HepG2 (cell line): ENCODE measurements around the gene ATP8A2.

Experiments used
- DR1 ChIP-seq: sonication (generic); formaldehyde crosslinking; IDR thresholded peaks from 2 replicates; pipeline ENCODE4 v1.8.0; 2021; ENCODE audit warnings: mild to moderate bottlenecking, missing genetic modification reagents, inconsistent platforms
- FOXA1 ChIP-seq, 2 experiments: fragments of 450-650 bp in 1 of 2; sonication (generic) in 1 of 2; formaldehyde crosslinking in 1 of 2; IDR thresholded peaks; 2 replicates each; pipeline versions ENCODE4 v1.4.0 to v1.6.1; 2016 to 2020; ENCODE audit warnings: missing genetic modification reagents in 1 of 2
- MTA3 ChIP-seq: sonication (generic); formaldehyde crosslinking; IDR thresholded peaks from 2 replicates; pipeline ENCODE4 v1.4.0; 2020; ENCODE audit warnings: missing genetic modification reagents
- POLR2AphosphoS5 ChIP-seq: IDR thresholded peaks from 2 replicates; pipeline ENCODE4 v1.6.1; 2012; ENCODE audit warnings: low read depth, low read length
- ZNF274 ChIP-seq: sonication (generic); formaldehyde crosslinking; IDR thresholded peaks from 2 replicates; pipeline ENCODE4 v1.5.1; 2020; ENCODE audit warnings: mild to moderate bottlenecking, missing genetic modification reagents
- ZNF563 ChIP-seq: sonication (generic); formaldehyde crosslinking; IDR thresholded peaks from 2 replicates; pipeline ENCODE4 v1.8.0; 2022; ENCODE audit warnings: mild to moderate bottlenecking, moderate library complexity, missing genetic modification reagents
- ZNF839 ChIP-seq: sonication (generic); formaldehyde crosslinking; IDR thresholded peaks from 2 replicates; pipeline ENCODE4 v1.4.0; 2020; ENCODE audit warnings: missing genetic modification reagents, mild to moderate bottlenecking, borderline replicate concordance
- TF ChIP-seq, protein P1 (sequence below): sonication (generic); formaldehyde crosslinking; IDR thresholded peaks from 2 replicates; pipeline ENCODE4 v1.8.1; 2022; ENCODE audit warnings: low read depth, mild to moderate bottlenecking, missing genetic modification reagents
- TF ChIP-seq, protein P2 (sequence below), 2 experiments: IDR thresholded peaks; 2 replicates each; pipeline ENCODE4 v1.6.1; 2011 to 2012; ENCODE audit warnings: low read length in 2 of 2, borderline replicate concordance in 1 of 2, low read depth in 1 of 2, mild to moderate bottlenecking in 1 of 2, moderate library complexity in 1 of 2
- TF ChIP-seq, protein P3 (sequence below): sonication (generic); formaldehyde crosslinking; IDR thresholded peaks from 2 replicates; pipeline ENCODE4 v1.5.0; 2020; ENCODE audit warnings: mild to moderate bottlenecking, missing genetic modification reagents, moderate library complexity

DNA sequence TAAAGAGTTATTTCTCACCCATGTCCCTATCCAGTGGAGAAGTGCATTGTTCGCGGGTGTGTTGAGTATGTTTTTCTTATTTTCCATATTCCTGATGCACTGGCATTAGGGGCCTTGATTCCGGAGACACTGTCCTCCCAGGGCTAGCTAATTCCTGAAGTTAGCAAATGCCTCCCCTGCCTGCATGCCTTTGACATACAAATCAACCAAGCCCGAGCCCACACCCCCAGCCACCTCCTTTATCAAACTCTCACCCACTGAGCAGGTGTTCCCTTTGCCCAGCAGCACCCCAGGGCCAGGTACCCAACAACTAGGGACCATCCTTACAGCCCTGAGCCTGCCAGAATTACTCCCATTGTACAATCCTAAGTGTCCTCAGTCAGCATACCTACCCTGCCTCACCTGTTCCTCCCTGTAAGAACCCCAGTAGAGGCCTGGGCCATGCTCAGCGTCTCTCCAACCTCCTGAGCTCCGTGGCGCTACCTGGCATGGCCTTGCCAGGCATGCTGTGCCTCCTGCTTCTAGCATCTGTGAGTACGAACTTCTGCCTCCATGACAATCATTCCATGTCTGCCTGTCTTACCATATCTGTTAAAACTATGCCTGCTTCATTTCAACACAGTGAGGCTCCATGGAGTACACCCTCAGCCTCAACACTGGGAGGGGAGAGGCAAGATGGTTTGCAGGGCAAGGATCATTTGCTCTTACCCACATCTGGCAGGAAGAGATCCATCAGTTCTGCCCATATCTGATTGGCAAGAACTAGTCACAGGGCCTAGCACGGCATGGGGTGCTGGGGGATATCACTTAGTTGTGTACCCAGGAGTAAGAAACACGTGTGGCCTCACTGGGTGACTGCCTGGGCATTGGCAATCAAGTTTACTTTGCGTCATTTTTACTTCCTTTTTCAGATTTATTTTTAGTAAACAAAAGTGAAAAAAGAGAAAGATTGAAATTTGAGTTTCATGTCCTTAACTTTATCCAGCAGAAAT lies 476.2 kb downstream of the ATP8A2 start:
- TF ChIP-seq, protein P1, sequence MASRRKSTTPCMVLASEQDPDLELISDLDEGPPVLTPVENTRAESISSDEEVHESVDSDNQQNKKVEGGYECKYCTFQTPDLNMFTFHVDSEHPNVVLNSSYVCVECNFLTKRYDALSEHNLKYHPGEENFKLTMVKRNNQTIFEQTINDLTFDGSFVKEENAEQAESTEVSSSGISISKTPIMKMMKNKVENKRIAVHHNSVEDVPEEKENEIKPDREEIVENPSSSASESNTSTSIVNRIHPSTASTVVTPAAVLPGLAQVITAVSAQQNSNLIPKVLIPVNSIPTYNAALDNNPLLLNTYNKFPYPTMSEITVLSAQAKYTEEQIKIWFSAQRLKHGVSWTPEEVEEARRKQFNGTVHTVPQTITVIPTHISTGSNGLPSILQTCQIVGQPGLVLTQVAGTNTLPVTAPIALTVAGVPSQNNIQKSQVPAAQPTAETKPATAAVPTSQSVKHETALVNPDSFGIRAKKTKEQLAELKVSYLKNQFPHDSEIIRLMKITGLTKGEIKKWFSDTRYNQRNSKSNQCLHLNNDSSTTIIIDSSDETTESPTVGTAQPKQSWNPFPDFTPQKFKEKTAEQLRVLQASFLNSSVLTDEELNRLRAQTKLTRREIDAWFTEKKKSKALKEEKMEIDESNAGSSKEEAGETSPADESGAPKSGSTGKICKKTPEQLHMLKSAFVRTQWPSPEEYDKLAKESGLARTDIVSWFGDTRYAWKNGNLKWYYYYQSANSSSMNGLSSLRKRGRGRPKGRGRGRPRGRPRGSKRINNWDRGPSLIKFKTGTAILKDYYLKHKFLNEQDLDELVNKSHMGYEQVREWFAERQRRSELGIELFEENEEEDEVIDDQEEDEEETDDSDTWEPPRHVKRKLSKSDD, result no peak
- TF ChIP-seq ZNF839 (CRISPR knock-in tag), result no peak
- TF ChIP-seq, protein P2, sequence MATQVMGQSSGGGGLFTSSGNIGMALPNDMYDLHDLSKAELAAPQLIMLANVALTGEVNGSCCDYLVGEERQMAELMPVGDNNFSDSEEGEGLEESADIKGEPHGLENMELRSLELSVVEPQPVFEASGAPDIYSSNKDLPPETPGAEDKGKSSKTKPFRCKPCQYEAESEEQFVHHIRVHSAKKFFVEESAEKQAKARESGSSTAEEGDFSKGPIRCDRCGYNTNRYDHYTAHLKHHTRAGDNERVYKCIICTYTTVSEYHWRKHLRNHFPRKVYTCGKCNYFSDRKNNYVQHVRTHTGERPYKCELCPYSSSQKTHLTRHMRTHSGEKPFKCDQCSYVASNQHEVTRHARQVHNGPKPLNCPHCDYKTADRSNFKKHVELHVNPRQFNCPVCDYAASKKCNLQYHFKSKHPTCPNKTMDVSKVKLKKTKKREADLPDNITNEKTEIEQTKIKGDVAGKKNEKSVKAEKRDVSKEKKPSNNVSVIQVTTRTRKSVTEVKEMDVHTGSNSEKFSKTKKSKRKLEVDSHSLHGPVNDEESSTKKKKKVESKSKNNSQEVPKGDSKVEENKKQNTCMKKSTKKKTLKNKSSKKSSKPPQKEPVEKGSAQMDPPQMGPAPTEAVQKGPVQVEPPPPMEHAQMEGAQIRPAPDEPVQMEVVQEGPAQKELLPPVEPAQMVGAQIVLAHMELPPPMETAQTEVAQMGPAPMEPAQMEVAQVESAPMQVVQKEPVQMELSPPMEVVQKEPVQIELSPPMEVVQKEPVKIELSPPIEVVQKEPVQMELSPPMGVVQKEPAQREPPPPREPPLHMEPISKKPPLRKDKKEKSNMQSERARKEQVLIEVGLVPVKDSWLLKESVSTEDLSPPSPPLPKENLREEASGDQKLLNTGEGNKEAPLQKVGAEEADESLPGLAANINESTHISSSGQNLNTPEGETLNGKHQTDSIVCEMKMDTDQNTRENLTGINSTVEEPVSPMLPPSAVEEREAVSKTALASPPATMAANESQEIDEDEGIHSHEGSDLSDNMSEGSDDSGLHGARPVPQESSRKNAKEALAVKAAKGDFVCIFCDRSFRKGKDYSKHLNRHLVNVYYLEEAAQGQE (IDR thresholded peaks at IDR 0.05; ENCODE audit: borderline replicate concordance in 1 of 2, low read depth in 1 of 2, low read length in 2 of 2), result no peak
- TF ChIP-seq, protein P3, sequence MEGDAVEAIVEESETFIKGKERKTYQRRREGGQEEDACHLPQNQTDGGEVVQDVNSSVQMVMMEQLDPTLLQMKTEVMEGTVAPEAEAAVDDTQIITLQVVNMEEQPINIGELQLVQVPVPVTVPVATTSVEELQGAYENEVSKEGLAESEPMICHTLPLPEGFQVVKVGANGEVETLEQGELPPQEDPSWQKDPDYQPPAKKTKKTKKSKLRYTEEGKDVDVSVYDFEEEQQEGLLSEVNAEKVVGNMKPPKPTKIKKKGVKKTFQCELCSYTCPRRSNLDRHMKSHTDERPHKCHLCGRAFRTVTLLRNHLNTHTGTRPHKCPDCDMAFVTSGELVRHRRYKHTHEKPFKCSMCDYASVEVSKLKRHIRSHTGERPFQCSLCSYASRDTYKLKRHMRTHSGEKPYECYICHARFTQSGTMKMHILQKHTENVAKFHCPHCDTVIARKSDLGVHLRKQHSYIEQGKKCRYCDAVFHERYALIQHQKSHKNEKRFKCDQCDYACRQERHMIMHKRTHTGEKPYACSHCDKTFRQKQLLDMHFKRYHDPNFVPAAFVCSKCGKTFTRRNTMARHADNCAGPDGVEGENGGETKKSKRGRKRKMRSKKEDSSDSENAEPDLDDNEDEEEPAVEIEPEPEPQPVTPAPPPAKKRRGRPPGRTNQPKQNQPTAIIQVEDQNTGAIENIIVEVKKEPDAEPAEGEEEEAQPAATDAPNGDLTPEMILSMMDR (CRISPR knock-in tag), result no peak
- no peak for TF ChIP-seq ZNF563 (CRISPR knock-in tag)
- TF ChIP-seq ZNF274 (CRISPR knock-in tag), result no peak
- TF ChIP-seq MTA3, result no peak
- no peak for TF ChIP-seq DR1 (CRISPR knock-in tag)
- TF ChIP-seq FOXA1 (IDR thresholded peaks at IDR 0.05), result no peak
- TF ChIP-seq FOXA1 (CRISPR knock-in tag; IDR thresholded peaks at IDR 0.05), result no peak
- no peak for TF ChIP-seq POLR2AphosphoS5
